HG02571 (cell line): Measurements from ENCODE around the gene TAGLN2.

ENCODE experiments used
- ATAC-seq: cut with Tn5 transposase; IDR thresholded peaks from one replicate; pipeline ENCODE4 v1.9.1; 2021; ENCODE audit warnings: mild to moderate bottlenecking, moderate library complexity; ENCODE audit not compliant: unreplicated experiment

The TAGLN2 gene

GRCh38 chr1:159924791-159925718 lies at the start of gene TAGLN2:
Gene TAGLN2 (minus strand): TSS chr1:159925507. CDS start chr1:159920509, 4,998 bp downstream.
- ATAC-seq: peak; percentile 55

- no peak for ATAC-seq
Measured at GRCh38 chr1:159974350-159974965, 49.2 kb upstream of the TAGLN2 start.

GRCh38 chr1:159973350-159973940 lies 48.1 kb upstream of the TAGLN2 start:
- no peak for ATAC-seq

- ATAC-seq: no peak
Measured at GRCh38 chr1:159972443-159973205, 47.3 kb upstream of the TAGLN2 start.

- ATAC-seq: no peak
Measured at GRCh38 chr1:159970932-159971342, 45.6 kb upstream of the TAGLN2 start.

GRCh38 chr1:159968901-159969300 lies 43.6 kb upstream of the TAGLN2 start:
- ATAC-seq: no peak

GRCh38 chr1:159965263-159965662 lies 40.0 kb upstream of the TAGLN2 start:
- no peak for ATAC-seq

GRCh38 chr1:159964144-159964543 lies 38.8 kb upstream of the TAGLN2 start:
- no peak for ATAC-seq

GRCh38 chr1:159962176-159962575 lies 36.9 kb upstream of the TAGLN2 start:
- no peak for ATAC-seq

GRCh38 chr1:159961636-159962035 lies 36.3 kb upstream of the TAGLN2 start:
- ATAC-seq: no peak

- no peak for ATAC-seq
Measured at GRCh38 chr1:159960721-159961381, 35.5 kb upstream of the TAGLN2 start.

- ATAC-seq: no peak
Measured at GRCh38 chr1:159959451-159959850, 34.1 kb upstream of the TAGLN2 start.

GRCh38 chr1:159958719-159959380 lies 33.5 kb upstream of the TAGLN2 start:
- ATAC-seq: no peak

GRCh38 chr1:159957824-159958268 lies 32.5 kb upstream of the TAGLN2 start:
- no peak for ATAC-seq

GRCh38 chr1:159955456-159955855 lies 30.1 kb upstream of the TAGLN2 start:
- no peak for ATAC-seq

- no peak for ATAC-seq
Measured at GRCh38 chr1:159953536-159954515, 28.5 kb upstream of the TAGLN2 start, which contains the start of gene SLAMF9. Gene SLAMF9 (minus strand): TSS chr1:159954237. CDS start chr1:159954137, 100 bp downstream.

- no peak for ATAC-seq
Measured at GRCh38 chr1:159952932-159953331, 27.6 kb upstream of the TAGLN2 start.

GRCh38 chr1:159951551-159951950 lies 26.2 kb upstream of the TAGLN2 start:
- ATAC-seq: no peak

- no peak for ATAC-seq
Measured at GRCh38 chr1:159951016-159951415, 25.7 kb upstream of the TAGLN2 start.
